Mesendoderm (in vitro differentiated cells): ENCODE measurements around the gene PRDM16.
A peak's percentile ranks its signal among the peaks of the same experiment; 100 is the strongest.

Experiments used
- DNase-seq: peaks from one replicate; pipeline ENCODE4 v3.0.0; 2013
- H2AK5ac ChIP-seq: 2 replicates; pipeline ENCODE4 v1.6.1; 2013; ENCODE audit warnings: low read length, inconsistent platforms
- H2BK120ac ChIP-seq: 2 replicates; pipeline ENCODE4 v1.6.1; 2013; ENCODE audit warnings: low read depth, mild to moderate bottlenecking, low read length, moderate library complexity, mixed read lengths
- H2BK15ac ChIP-seq: replicated peaks from 2 replicates; pipeline ENCODE4 v1.6.1; 2013; ENCODE audit warnings: low read depth, mild to moderate bottlenecking, moderate library complexity
- H2BK5ac ChIP-seq: 2 replicates; pipeline ENCODE4 v1.6.1; 2013; ENCODE audit warnings: low read length, inconsistent platforms
- H3K18ac ChIP-seq: 2 replicates; pipeline ENCODE4 v1.6.1; 2013; ENCODE audit warnings: mild to moderate bottlenecking, low read length, mixed read lengths
- H3K23ac ChIP-seq: one replicate; pipeline ENCODE4 v1.6.1; 2013; ENCODE audit warnings: low read length
- H3K27ac ChIP-seq: 2 replicates; pipeline ENCODE4 v1.5.1; 2013; ENCODE audit warnings: low read depth, mild to moderate bottlenecking, inconsistent platforms, low read length, moderate library complexity
- H3K27me3 ChIP-seq: 2 replicates; pipeline ENCODE4 v1.6.1; 2013; ENCODE audit warnings: low read length, control low read depth, mild to moderate bottlenecking, inconsistent platforms; ENCODE audit not compliant: insufficient read depth, poor library complexity
- H3K36me3 ChIP-seq: 2 replicates; pipeline ENCODE4 v1.6.1; 2013; ENCODE audit warnings: low read length, inconsistent platforms; ENCODE audit not compliant: control insufficient read depth, insufficient read depth
- H3K4ac ChIP-seq: one replicate; pipeline ENCODE4 v1.6.1; 2013; ENCODE audit warnings: low read depth, mild to moderate bottlenecking, low read length, moderate library complexity
- H3K4me1 ChIP-seq: 2 replicates; pipeline ENCODE4 v1.6.1; 2013; ENCODE audit warnings: low read depth, low read length, inconsistent platforms; ENCODE audit not compliant: control insufficient read depth
- H3K4me2 ChIP-seq: 2 replicates; pipeline ENCODE4 v1.6.1; 2013; ENCODE audit warnings: low read length
- H3K4me3 ChIP-seq: 2 replicates; pipeline ENCODE4 v1.5.1; 2013; ENCODE audit warnings: mild to moderate bottlenecking, low read length
- H3K56ac ChIP-seq: one replicate; pipeline ENCODE4 v1.6.1; 2013; ENCODE audit warnings: low read length
- H3K79me1 ChIP-seq: 2 replicates; pipeline ENCODE4 v1.6.1; 2013; ENCODE audit warnings: low read length, inconsistent platforms
- H3K79me2 ChIP-seq: 2 replicates; pipeline ENCODE4 v1.6.1; 2013; ENCODE audit warnings: mild to moderate bottlenecking, low read length; ENCODE audit not compliant: control insufficient read depth, insufficient read depth
- H3K9ac ChIP-seq: 2 replicates; pipeline ENCODE4 v1.6.1; 2013; ENCODE audit warnings: low read length, inconsistent platforms
- H4K5ac ChIP-seq: one replicate; pipeline ENCODE4 v1.6.1; 2013; ENCODE audit warnings: low read length
- H4K8ac ChIP-seq: one replicate; pipeline ENCODE4 v1.6.1; 2013; ENCODE audit warnings: low read depth, mild to moderate bottlenecking, control low read depth, low read length, moderate library complexity
- WGBS: extraction: QIAGEN DNeasy Blood & Tissue Kit; methylation state at CpG from one replicate; pipeline ENCODE4 v1.1.7; 2013; ENCODE audit warnings: low lambda C conversion rate, missing lambda C conversion rate; ENCODE audit not compliant: insufficient coverage; ENCODE audit errors: extremely low coverage; 5-methylcytosine and 5-hydroxymethylcytosine counted together

PRDM16 gene

GRCh38 chr1:3249631-3250501 lies 180.9 kb downstream of the PRDM16 start:
- no peak overlapping the region for H3K56ac ChIP-seq
- no peak overlapping the region for H2BK15ac ChIP-seq
- H3K4ac ChIP-seq, result no peak overlapping the region
- no peak overlapping the region for H3K4me3 ChIP-seq
- no peak overlapping the region for H2BK5ac ChIP-seq
- no peaks in the 10 kb centered on the region for H3K36me3 ChIP-seq
- H3K79me1 ChIP-seq, result no peaks in the 10 kb centered on the region
- H3K4me1 ChIP-seq, result no peaks in the 10 kb centered on the region
- no peak overlapping the region for H3K9ac ChIP-seq
- DNase-seq, result peak; percentile 17
- no peaks in the 10 kb centered on the region for H3K79me2 ChIP-seq
- no peak overlapping the region for H3K18ac ChIP-seq
- WGBS, result no CpG with 5 or more reads among the region's 31 CpGs
- H4K8ac ChIP-seq, result no peak overlapping the region
- H3K27me3 ChIP-seq, result no peaks in the 10 kb centered on the region
- H3K27ac ChIP-seq, result no peak overlapping the region
- no peak overlapping the region for H4K5ac ChIP-seq
- no peak overlapping the region for H3K23ac ChIP-seq
- no peak overlapping the region for H3K4me2 ChIP-seq
- H2AK5ac ChIP-seq, result no peak overlapping the region
- H2BK120ac ChIP-seq, result no peak overlapping the region

- Histone ChIP-seq H3K79me1 (no peaks in the 10 kb centered on the region), H3K9ac (no peak overlapping the region), H3K36me3 (no peaks in the 10 kb centered on the region), H2BK120ac (no peak overlapping the region), H3K18ac (no peak overlapping the region), H3K4me3 (no peak overlapping the region), H3K4me2 (no peak overlapping the region), H3K79me2 (no peaks in the 10 kb centered on the region), H2BK5ac (no peak overlapping the region), H2AK5ac (no peak overlapping the region), H3K27ac (no peak overlapping the region), H3K4me1 (no peaks in the 10 kb centered on the region), H2BK15ac (no peak overlapping the region), H3K27me3 (no peaks in the 10 kb centered on the region), H3K56ac (no peak overlapping the region), H4K8ac (no peak overlapping the region), H4K5ac (no peak overlapping the region), H3K23ac (no peak overlapping the region), H3K4ac (no peak overlapping the region)
- WGBS, result no CpG with 5 or more reads among the region's 5 CpGs
- DNase-seq, result no peak
Measured at GRCh38 chr1:3250624-3251023, 181.6 kb downstream of the PRDM16 start.

GRCh38 chr1:3251099-3251806 lies 182.2 kb downstream of the PRDM16 start:
- no peak overlapping the region for H2AK5ac ChIP-seq
- WGBS, result no CpG with 5 or more reads among the region's 24 CpGs
- no peak overlapping the region for H3K9ac ChIP-seq
- H3K79me2 ChIP-seq, result no peaks in the 10 kb centered on the region
- no peak overlapping the region for H2BK120ac ChIP-seq
- no peaks in the 10 kb centered on the region for H3K36me3 ChIP-seq
- H3K4me3 ChIP-seq, result no peak overlapping the region
- H2BK15ac ChIP-seq, result no peak overlapping the region
- H3K4me2 ChIP-seq, result no peak overlapping the region
- H3K56ac ChIP-seq, result no peak overlapping the region
- no peaks in the 10 kb centered on the region for H3K79me1 ChIP-seq
- no peaks in the 10 kb centered on the region for H3K4me1 ChIP-seq
- no peak overlapping the region for H2BK5ac ChIP-seq
- DNase-seq, result no peak
- H3K27ac ChIP-seq, result no peak overlapping the region
- no peak overlapping the region for H4K8ac ChIP-seq
- H4K5ac ChIP-seq, result no peak overlapping the region
- no peak overlapping the region for H3K23ac ChIP-seq
- H3K18ac ChIP-seq, result no peak overlapping the region
- no peaks in the 10 kb centered on the region for H3K27me3 ChIP-seq
- no peak overlapping the region for H3K4ac ChIP-seq

- WGBS, result no CpG with 5 or more reads among the region's 17 CpGs
- Histone ChIP-seq H3K4ac (no peak overlapping the region), H3K18ac (no peak overlapping the region), H3K79me1 (no peaks in the 10 kb centered on the region), H4K8ac (no peak overlapping the region), H3K4me2 (no peak overlapping the region), H2BK15ac (no peak overlapping the region), H3K56ac (no peak overlapping the region), H3K4me1 (no peaks in the 10 kb centered on the region), H3K23ac (no peak overlapping the region), H3K27ac (no peak overlapping the region), H2BK120ac (no peak overlapping the region), H3K27me3 (no peaks in the 10 kb centered on the region), H4K5ac (no peak overlapping the region), H2AK5ac (no peak overlapping the region), H3K9ac (no peak overlapping the region), H3K4me3 (no peak overlapping the region), H3K79me2 (no peaks in the 10 kb centered on the region), H3K36me3 (no peaks in the 10 kb centered on the region), H2BK5ac (no peak overlapping the region)
- no peak for DNase-seq
Measured at GRCh38 chr1:3251807-3252428, 182.9 kb downstream of the PRDM16 start.

- no peak for DNase-seq
- H3K18ac ChIP-seq, result no peak overlapping the region
- H2AK5ac ChIP-seq, result no peak overlapping the region
Measured at GRCh38 chr1:3255680-3256079, 186.7 kb downstream of the PRDM16 start.

More at GRCh38 chr1:3255680-3256079, 186.7 kb downstream of the PRDM16 start:
- no peaks in the 10 kb centered on the region for H3K36me3 ChIP-seq
- H3K56ac ChIP-seq, result no peak overlapping the region
- no peak overlapping the region for H3K4ac ChIP-seq
- H3K79me2 ChIP-seq, result no peaks in the 10 kb centered on the region
- no peak overlapping the region for H2BK120ac ChIP-seq
- H3K4me1 ChIP-seq, result no peaks in the 10 kb centered on the region
- no peak overlapping the region for H4K8ac ChIP-seq
- H2BK5ac ChIP-seq, result no peak overlapping the region
- H3K9ac ChIP-seq, result no peak overlapping the region
- H3K23ac ChIP-seq, result no peak overlapping the region
- H3K79me1 ChIP-seq, result no peaks in the 10 kb centered on the region
- no peak overlapping the region for H2BK15ac ChIP-seq
- no peak overlapping the region for H3K27ac ChIP-seq
- no CpG with 5 or more reads among the region's 15 CpGs for WGBS
- H3K27me3 ChIP-seq, result no peaks in the 10 kb centered on the region
- H3K4me2 ChIP-seq, result no peak overlapping the region
- H3K4me3 ChIP-seq, result no peak overlapping the region
- no peak overlapping the region for H4K5ac ChIP-seq
